Duodenal mucosa (tissue), 2 donors: Measurements from ENCODE around the gene SURF6.
"Not testable (repeated sequence)": the region's sequence is repeated elsewhere in the genome, so short reads cannot be mapped to it uniquely, and the experiment has no call there.

ENCODE experiments used
- H3K27ac ChIP-seq: one replicate; pipeline ENCODE4 v1.7.0; 2013; ENCODE audit warnings: low read depth, low read length
- H3K27me3 ChIP-seq, 2 donors: one replicate each; pipeline ENCODE4 v1.7.0; 2013; ENCODE audit warnings: low read length in 2 of 2, control low read depth in 1 of 2; ENCODE audit not compliant: insufficient read depth in 2 of 2, control insufficient read depth in 1 of 2
- H3K36me3 ChIP-seq, 2 donors: one replicate each; pipeline ENCODE4 v1.7.0; 2013; ENCODE audit warnings: low read length in 2 of 2, control low read depth in 1 of 2; ENCODE audit not compliant: insufficient read depth in 2 of 2, control insufficient read depth in 1 of 2
- H3K4me1 ChIP-seq, 2 donors: one replicate each; pipeline ENCODE4 v1.7.0; 2013; ENCODE audit warnings: low read length in 2 of 2, control low read depth in 1 of 2; ENCODE audit not compliant: insufficient read depth in 2 of 2, control insufficient read depth in 1 of 2
- H3K4me3 ChIP-seq, 2 donors: one replicate each; pipeline ENCODE4 v1.7.0; 2013; ENCODE audit warnings: low read length in 2 of 2, low read depth in 1 of 2
- H3K9ac ChIP-seq, 2 donors: one replicate each; pipeline ENCODE4 v1.7.0; 2013; ENCODE audit warnings: low read length in 2 of 2, low read depth in 1 of 2
- H3K9me3 ChIP-seq, 2 donors: one replicate each; pipeline ENCODE4 v1.7.0; 2013; ENCODE audit warnings: low read length in 2 of 2, control low read depth in 1 of 2; ENCODE audit not compliant: control insufficient read depth in 1 of 2

The SURF6 gene

GRCh38 chr9:133340916-133341315 is 4.9 kb upstream of the SURF6 start:
- no peak overlapping the region for H3K27ac ChIP-seq
- H3K9ac ChIP-seq = no peak overlapping the region
- H3K27me3 ChIP-seq = no peaks in the 10 kb centered on the region
- peaks cover 27 to 70% of the 10 kb centered on the region in 2 donors for H3K36me3 ChIP-seq
- peaks cover 7 to 27% of the 10 kb centered on the region in 2 donors for H3K4me1 ChIP-seq
- H3K9me3 ChIP-seq = no peaks in the 10 kb centered on the region
- no peak overlapping the region for H3K4me3 ChIP-seq

GRCh38 chr9:133340256-133340655 is 4.3 kb upstream of the SURF6 start:
- peaks cover 5 to 27% of the 10 kb centered on the region in 2 donors for H3K4me1 ChIP-seq
- H3K9me3 ChIP-seq = no peaks in the 10 kb centered on the region
- no peaks in the 10 kb centered on the region for H3K27me3 ChIP-seq
- no peak overlapping the region for H3K9ac ChIP-seq
- H3K27ac ChIP-seq = no peak overlapping the region
- peak overlapping the region in 1 of 2 donors; percentile 10 for H3K4me3 ChIP-seq
- H3K36me3 ChIP-seq = peaks cover 27 to 63% of the 10 kb centered on the region in 2 donors

- H3K9ac ChIP-seq = no peak overlapping the region
- no peak overlapping the region for H3K27ac ChIP-seq
- no peaks in the 10 kb centered on the region for H3K9me3 ChIP-seq
- H3K27me3 ChIP-seq = no peaks in the 10 kb centered on the region
- peaks cover 24 to 59% of the 10 kb centered on the region in 2 donors for H3K36me3 ChIP-seq
- no peak overlapping the region for H3K4me3 ChIP-seq
- peaks cover 11 to 33% of the 10 kb centered on the region in 2 donors for H3K4me1 ChIP-seq
These were observed 3.7 kb upstream of the SURF6 start for GRCh38 chr9:133339641-133340040.

GRCh38 chr9:133334888-133335287 is 1.1 kb downstream of the SURF6 start:
- H3K9me3 ChIP-seq, H3K27me3 ChIP-seq: not testable (repeated sequence)
- H3K9ac ChIP-seq = peak overlapping the region; percentile 79 to 81
- peak overlapping the region; percentile 85 to 97 for H3K4me3 ChIP-seq
- H3K36me3 ChIP-seq = peaks cover 38 to 51% of the 10 kb centered on the region in 2 donors
- H3K27ac ChIP-seq = peak overlapping the region; percentile 5
- peaks cover 27 to 34% of the 10 kb centered on the region in 2 donors for H3K4me1 ChIP-seq

GRCh38 chr9:133334161-133334560 is 1.8 kb downstream of the SURF6 start:
- Histone ChIP-seq H3K4me1 (peaks cover 27 to 30% of the 10 kb centered on the region in 2 donors), H3K4me3 (peak overlapping the region; percentile 85 to 97), H3K9ac (peak overlapping the region; percentile 19 to 79), H3K27ac (peak overlapping the region; percentile 5), H3K9me3 (no peaks in the 10 kb centered on the region), H3K27me3 (no peaks in the 10 kb centered on the region), H3K36me3 (peaks cover 31 to 46% of the 10 kb centered on the region in 2 donors)

- peaks cover 31 to 42% of the 10 kb centered on the region in 2 donors for H3K36me3 ChIP-seq
- H3K27me3 ChIP-seq = no peaks in the 10 kb centered on the region
- H3K9me3 ChIP-seq = no peaks in the 10 kb centered on the region
- peaks cover 27 to 30% of the 10 kb centered on the region in 2 donors for H3K4me1 ChIP-seq
- peak overlapping the region; percentile 23 to 59 for H3K4me3 ChIP-seq
- peak overlapping the region; percentile 0 for H3K27ac ChIP-seq
- peak overlapping the region; percentile 19 to 42 for H3K9ac ChIP-seq
These were observed 2.4 kb downstream of the SURF6 start for GRCh38 chr9:133333566-133333965.

GRCh38 chr9:133333011-133333410 is 3.0 kb downstream of the SURF6 start:
- H3K4me1 ChIP-seq = peaks cover 27 to 30% of the 10 kb centered on the region in 2 donors

GRCh38 chr9:133332381-133332730 is 3.6 kb downstream of the SURF6 start:
- H3K9me3 ChIP-seq = no peaks in the 10 kb centered on the region

More at GRCh38 chr9:133333011-133333410, 3.0 kb downstream of the SURF6 start:
- Histone ChIP-seq H3K27ac (no peak overlapping the region), H3K4me3 (no peak overlapping the region), H3K27me3 (no peaks in the 10 kb centered on the region), H3K9ac (peak overlapping the region in 1 of 2 donors; percentile 42), H3K9me3 (no peaks in the 10 kb centered on the region), H3K36me3 (peaks cover 31 to 42% of the 10 kb centered on the region in 2 donors)

GRCh38 chr9:133331641-133332380 is 4.2 kb downstream of the SURF6 start:
- Histone ChIP-seq H3K4me1 (peaks cover 27 to 30% of the 10 kb centered on the region in 2 donors), H3K4me3 (no peak overlapping the region), H3K27ac (no peak overlapping the region), H3K9me3 (no peaks in the 10 kb centered on the region), H3K9ac (no peak overlapping the region), H3K27me3 (no peaks in the 10 kb centered on the region), H3K36me3 (peaks cover 31 to 42% of the 10 kb centered on the region in 2 donors)

More at GRCh38 chr9:133332381-133332730, 3.6 kb downstream of the SURF6 start:
- Histone ChIP-seq H3K36me3 (peaks cover 31 to 42% of the 10 kb centered on the region in 2 donors), H3K27ac (no peak overlapping the region), H3K4me1 (peaks cover 27 to 30% of the 10 kb centered on the region in 2 donors), H3K9ac (no peak overlapping the region), H3K27me3 (no peaks in the 10 kb centered on the region), H3K4me3 (no peak overlapping the region)

- no peaks in the 10 kb centered on the region for H3K9me3 ChIP-seq
- no peaks in the 10 kb centered on the region for H3K27me3 ChIP-seq
- peaks cover 23 to 25% of the 10 kb centered on the region in 2 donors for H3K4me1 ChIP-seq
- peaks cover 31 to 42% of the 10 kb centered on the region in 2 donors for H3K36me3 ChIP-seq
- no peak overlapping the region for H3K27ac ChIP-seq
- no peak overlapping the region for H3K9ac ChIP-seq
- H3K4me3 ChIP-seq = no peak overlapping the region
These were observed 4.8 kb downstream of the SURF6 start for GRCh38 chr9:133331221-133331620.
